ENCODE measurements around the gene ALDH1L2.

GRCh38 chr12:105107494-105108371 lies 23.5 kb upstream of the ALDH1L2 start, which contains the start of gene WASHC4:
- peak; percentile 79 to 99 for TF ChIP-seq POLR2A (IDR thresholded peaks at IDR 0.05)
- TF ChIP-seq, protein P1, sequence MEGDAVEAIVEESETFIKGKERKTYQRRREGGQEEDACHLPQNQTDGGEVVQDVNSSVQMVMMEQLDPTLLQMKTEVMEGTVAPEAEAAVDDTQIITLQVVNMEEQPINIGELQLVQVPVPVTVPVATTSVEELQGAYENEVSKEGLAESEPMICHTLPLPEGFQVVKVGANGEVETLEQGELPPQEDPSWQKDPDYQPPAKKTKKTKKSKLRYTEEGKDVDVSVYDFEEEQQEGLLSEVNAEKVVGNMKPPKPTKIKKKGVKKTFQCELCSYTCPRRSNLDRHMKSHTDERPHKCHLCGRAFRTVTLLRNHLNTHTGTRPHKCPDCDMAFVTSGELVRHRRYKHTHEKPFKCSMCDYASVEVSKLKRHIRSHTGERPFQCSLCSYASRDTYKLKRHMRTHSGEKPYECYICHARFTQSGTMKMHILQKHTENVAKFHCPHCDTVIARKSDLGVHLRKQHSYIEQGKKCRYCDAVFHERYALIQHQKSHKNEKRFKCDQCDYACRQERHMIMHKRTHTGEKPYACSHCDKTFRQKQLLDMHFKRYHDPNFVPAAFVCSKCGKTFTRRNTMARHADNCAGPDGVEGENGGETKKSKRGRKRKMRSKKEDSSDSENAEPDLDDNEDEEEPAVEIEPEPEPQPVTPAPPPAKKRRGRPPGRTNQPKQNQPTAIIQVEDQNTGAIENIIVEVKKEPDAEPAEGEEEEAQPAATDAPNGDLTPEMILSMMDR (IDR thresholded peaks at IDR 0.05): peak in 1 of 6 experiments; percentile 11

Measured in thyroid gland (tissue), 4 donors.